Astrocyte of the spinal cord (primary cell): ENCODE measurements around the gene ASS1.

Experiments used
- DNase-seq: peaks from one replicate; pipeline ENCODE4 v3.0.0; 2011; ENCODE audit warnings: low read depth, low spot score
- H3K4me3 ChIP-seq: 2 replicates; pipeline ENCODE4 v1.5.1; 2011; ENCODE audit warnings: low read depth, mild to moderate bottlenecking, low read length, moderate library complexity
- CTCF ChIP-seq: IDR thresholded peaks from 2 replicates; pipeline ENCODE4 v1.5.1; 2012; ENCODE audit warnings: low read depth, mild to moderate bottlenecking, low read length, inconsistent platforms
- in situ Hi-C: cut with HindIII; loops from 2 replicates; pipeline ENCODE4 v1.10.0; 2017; ENCODE audit warnings: low sequenced_read_pairs

The ASS1 gene

GRCh38 chr9:130442746-130443455 is 1.9 kb upstream of the ASS1 start:
- in situ Hi-C loops: no loop called here
- H3K4me3 ChIP-seq: no peak overlapping the region
- no peak for TF ChIP-seq CTCF
- DNase-seq: no peak

- no peak for DNase-seq
- no peak for TF ChIP-seq CTCF
- in situ Hi-C loops: no loop called here
- H3K4me3 ChIP-seq: no peak overlapping the region
Measured at GRCh38 chr9:130443456-130443801, 1.3 kb upstream of the ASS1 start.

- DNase-seq: no peak
- no peak for TF ChIP-seq CTCF
- in situ Hi-C loops: no loop called here
- H3K4me3 ChIP-seq: no peak overlapping the region
Measured at GRCh38 chr9:130443840-130444492, 795 bp upstream of the ASS1 start.

GRCh38 chr9:130445268-130445983 is 665 bp downstream of the ASS1 start:
- no peak for TF ChIP-seq CTCF
- in situ Hi-C loops: no loop called here

GRCh38 chr9:130446101-130446861 is 1.5 kb downstream of the ASS1 start:
- DNase-seq: peak; percentile 90

More at GRCh38 chr9:130445268-130445983, 665 bp downstream of the ASS1 start:
- peak overlapping the region; percentile 56 for H3K4me3 ChIP-seq
- DNase-seq: peak; percentile 39

More at GRCh38 chr9:130446101-130446861, 1.5 kb downstream of the ASS1 start:
- in situ Hi-C loops: no loop called here
- TF ChIP-seq CTCF: no peak
- peak overlapping the region; percentile 56 for H3K4me3 ChIP-seq
